NB4 (cell line): ENCODE results near the gene PDE3A.
A peak's percentile ranks its signal among the peaks of the same experiment; 100 is the strongest.
"Not testable (repeated sequence)": the region's sequence is repeated elsewhere in the genome, so short reads cannot be mapped to it uniquely, and the experiment has no call there.

Experiments used
- DNase-seq: peaks from one replicate; pipeline ENCODE4 v3.0.0; 2010; ENCODE audit warnings: low read depth
- H3K4me3 ChIP-seq: one replicate; pipeline ENCODE4 v1.5.1; 2011; ENCODE audit warnings: mild to moderate bottlenecking, low read depth, low read length, moderate library complexity
- MYC ChIP-seq: IDR thresholded peaks from 2 replicates; pipeline ENCODE4 v1.6.1; 2011; ENCODE audit warnings: low read depth, low read length
- POLR2A ChIP-seq: IDR thresholded peaks from 2 replicates; pipeline ENCODE4 v1.6.1; 2011; ENCODE audit warnings: mild to moderate bottlenecking; ENCODE audit not compliant: insufficient read length; ENCODE audit errors: extremely low read depth
- TF ChIP-seq, protein P1 (sequence below): IDR thresholded peaks from one replicate; pipeline ENCODE4 v1.5.1; 2012; ENCODE audit warnings: low read depth, low read length
- TF ChIP-seq, protein P2 (sequence below): IDR thresholded peaks from 2 replicates; pipeline ENCODE4 v1.6.1; 2011; ENCODE audit warnings: low read depth, low read length

PDE3A gene

DNA sequence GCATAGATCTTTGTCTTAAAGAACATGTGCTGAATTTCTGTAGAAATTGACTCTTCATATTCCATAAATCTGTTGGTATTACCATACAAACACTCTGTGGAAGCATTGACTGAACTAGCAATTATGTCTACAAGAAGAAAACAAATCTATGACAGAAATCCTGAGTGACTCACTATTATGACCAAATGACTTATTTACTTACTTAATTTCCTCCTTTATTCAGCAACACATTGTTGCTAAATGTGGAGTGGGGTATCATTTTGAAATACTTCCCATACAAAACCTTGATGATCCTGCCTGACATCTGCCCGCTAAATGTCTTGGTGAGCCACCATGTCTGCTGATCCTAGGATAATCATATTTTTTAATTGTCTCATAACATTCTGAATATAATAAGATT, 227.7 kb downstream of the PDE3A start:
- no peak for DNase-seq
- TF ChIP-seq, protein P1, sequence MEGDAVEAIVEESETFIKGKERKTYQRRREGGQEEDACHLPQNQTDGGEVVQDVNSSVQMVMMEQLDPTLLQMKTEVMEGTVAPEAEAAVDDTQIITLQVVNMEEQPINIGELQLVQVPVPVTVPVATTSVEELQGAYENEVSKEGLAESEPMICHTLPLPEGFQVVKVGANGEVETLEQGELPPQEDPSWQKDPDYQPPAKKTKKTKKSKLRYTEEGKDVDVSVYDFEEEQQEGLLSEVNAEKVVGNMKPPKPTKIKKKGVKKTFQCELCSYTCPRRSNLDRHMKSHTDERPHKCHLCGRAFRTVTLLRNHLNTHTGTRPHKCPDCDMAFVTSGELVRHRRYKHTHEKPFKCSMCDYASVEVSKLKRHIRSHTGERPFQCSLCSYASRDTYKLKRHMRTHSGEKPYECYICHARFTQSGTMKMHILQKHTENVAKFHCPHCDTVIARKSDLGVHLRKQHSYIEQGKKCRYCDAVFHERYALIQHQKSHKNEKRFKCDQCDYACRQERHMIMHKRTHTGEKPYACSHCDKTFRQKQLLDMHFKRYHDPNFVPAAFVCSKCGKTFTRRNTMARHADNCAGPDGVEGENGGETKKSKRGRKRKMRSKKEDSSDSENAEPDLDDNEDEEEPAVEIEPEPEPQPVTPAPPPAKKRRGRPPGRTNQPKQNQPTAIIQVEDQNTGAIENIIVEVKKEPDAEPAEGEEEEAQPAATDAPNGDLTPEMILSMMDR: no peak
- no peak for TF ChIP-seq POLR2A
- TF ChIP-seq MYC: no peak
- TF ChIP-seq, protein P2, sequence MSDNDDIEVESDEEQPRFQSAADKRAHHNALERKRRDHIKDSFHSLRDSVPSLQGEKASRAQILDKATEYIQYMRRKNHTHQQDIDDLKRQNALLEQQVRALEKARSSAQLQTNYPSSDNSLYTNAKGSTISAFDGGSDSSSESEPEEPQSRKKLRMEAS: no peak
- no peak overlapping the region for H3K4me3 ChIP-seq

DNA sequence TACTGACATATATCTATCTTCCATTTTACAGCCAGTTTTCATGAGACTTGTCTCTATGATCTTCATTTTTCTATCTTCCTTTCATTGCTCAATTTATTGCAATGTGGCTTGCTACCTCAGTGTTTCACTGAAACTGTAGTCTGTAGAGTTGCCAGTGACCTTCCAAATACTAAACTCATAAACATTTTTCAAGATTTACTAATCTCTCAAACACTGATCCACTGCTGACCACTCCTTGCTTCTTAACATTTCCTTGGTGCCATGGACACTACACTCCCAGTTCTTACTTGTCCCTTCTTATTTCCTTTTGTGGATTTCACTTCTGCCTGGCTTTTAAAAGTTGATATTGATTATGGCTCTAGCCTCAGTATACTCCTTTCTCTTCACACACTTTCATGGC, 231.4 kb downstream of the PDE3A start:
- no peak for DNase-seq
- H3K4me3 ChIP-seq: no peak overlapping the region
- TF ChIP-seq, protein P2: no peak
- TF ChIP-seq POLR2A (no peak), MYC (no peak)
- TF ChIP-seq, protein P1: no peak

DNA sequence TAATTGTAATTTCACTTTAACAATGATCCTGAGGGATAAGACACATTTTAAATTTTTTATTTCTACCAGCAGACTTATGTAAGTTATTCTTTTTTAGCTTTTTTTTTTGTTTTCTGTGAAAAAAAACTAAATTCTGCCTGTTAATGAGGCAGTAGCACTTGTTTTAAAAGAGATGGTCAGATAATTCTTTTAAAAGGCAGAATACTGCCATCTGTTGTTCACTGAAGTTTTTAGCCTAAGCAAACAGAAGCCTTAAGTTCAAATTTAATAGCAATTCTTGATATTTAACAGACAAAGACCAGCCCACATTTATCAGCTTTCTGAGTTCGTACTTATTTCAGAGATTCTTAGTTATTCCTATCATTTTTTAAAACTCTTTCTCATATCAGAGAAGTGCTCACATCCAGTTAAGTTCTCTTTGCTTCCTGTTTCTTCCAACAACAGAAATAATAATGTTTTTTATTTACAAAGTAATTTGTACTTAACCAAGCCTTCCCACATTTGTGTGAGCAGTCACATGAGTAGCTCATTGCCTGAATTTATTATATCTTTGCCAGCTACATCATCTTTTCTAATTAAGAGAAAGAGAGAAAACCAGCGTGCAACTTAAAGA, 233.4 kb downstream of the PDE3A start:
- TF ChIP-seq, protein P2: no peak
- TF ChIP-seq, protein P1: peak; percentile 44
- no peak overlapping the region for H3K4me3 ChIP-seq
- DNase-seq: peak; percentile 68

DNA sequence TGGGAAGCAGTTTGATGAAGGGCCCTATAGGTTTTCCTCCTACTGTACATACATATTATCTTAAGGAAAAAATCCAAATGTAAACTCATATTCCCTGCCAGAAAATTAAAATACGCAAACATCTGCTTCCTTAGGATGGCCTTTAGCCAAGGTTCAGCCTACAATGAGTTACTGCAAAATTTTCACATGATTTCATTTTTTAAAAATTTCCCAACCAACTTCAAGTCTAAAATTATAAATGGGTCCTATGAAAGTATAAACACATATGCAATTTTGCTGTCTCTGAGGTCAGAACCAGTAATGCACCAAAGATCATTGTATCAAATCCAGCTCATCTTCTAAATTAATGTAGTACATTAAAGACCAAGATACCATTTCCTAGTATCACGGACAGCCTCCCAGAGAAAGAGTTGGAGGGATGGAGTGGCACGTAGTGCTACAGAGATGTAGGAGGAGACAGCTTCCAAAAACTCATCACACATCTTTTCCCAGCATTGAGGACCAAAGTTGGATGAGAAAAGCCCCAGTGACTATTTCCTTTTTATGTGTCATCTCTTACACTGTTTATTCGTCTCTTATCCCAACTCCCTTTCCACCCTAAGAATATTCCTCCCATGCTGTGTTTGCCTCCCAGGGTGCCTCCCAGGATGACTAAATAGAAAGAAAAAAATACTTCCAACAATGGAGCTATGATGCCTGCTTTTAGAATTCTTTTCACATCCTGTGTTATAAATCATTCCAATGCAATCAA, 234.5 kb downstream of the PDE3A start:
- no peak for DNase-seq
- no peak overlapping the region for H3K4me3 ChIP-seq
- TF ChIP-seq, protein P2: no peak
- no peak for TF ChIP-seq MYC
- no peak for TF ChIP-seq POLR2A
- TF ChIP-seq, protein P1: no peak

DNA sequence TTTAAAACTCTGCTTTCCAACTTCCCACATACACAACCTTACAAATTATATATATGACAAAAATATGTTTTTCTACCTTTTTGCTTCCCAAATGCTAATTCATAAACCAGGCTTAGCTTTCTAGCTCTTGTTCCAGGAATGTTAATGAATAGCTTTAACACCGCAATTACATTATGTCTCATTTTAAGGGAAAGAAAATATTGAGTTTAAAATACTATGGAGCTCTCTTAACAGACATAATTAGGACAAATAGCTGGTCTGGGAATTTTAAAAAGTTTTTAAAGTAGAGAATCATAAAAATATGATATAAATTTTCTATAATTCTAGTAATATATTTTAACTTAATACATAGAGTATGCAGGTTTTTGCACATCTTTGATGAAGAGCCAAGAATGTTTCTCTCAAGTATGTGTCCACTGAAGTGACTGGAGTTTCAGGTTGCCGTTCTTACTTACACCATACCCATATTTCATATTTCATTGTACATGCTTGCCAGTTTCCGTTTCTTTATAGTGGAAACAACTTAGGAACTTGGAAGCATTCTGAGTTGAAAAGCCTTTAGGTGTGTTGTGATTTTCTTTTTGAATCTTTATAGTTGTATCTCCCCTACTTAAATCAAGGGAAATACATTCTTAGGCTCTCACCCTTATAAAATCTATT, 236.2 kb downstream of the PDE3A start:
- TF ChIP-seq POLR2A (no peak), MYC (no peak)
- TF ChIP-seq, protein P2: no peak
- TF ChIP-seq, protein P1: no peak
- no peak overlapping the region for H3K4me3 ChIP-seq

DNA sequence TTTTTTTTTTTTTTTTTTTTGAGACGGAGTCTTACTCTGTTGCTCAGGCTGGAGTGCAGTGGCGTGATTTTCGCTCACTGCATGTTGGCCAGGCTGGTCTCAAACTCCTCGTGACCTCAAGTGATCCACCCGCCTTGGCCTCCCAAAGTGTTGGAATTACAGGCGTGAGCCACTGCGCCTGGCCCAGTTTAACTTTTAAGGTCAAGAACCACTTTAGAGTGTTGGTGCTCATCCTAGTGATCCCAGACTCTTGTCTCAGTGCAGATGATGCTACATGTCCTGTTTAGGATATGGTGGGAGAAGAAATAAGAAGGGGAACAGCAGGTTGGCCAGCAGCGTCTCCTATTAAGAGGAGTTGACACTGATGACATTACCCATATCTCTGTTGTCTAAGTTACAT, 246.7 kb downstream of the PDE3A start:
- DNase-seq, H3K4me3 ChIP-seq: not testable (repeated sequence)

More for the DNA sequence above, 236.2 kb downstream of the PDE3A start:
- DNase-seq: no peak
